CD14-positive monocyte (primary cell): ENCODE data around the gene CHRD. TPM values are rescaled to one million over a fixed set of nuclear protein-coding genes. Genes with fewer than 3 reads are reported as not detected.

Source experiments
- DNase-seq, 3 donors: peaks; one replicate each; pipeline ENCODE4 v3.0.0-alpha.2; 2011 to 2022
- H2AFZ ChIP-seq: 2 replicates; pipeline ENCODE4 v1.6.0; 2012; ENCODE audit warnings: mild to moderate bottlenecking, low read depth, low read length, inconsistent platforms; ENCODE audit not compliant: insufficient read depth, poor library complexity, severe bottlenecking
- H3K27ac ChIP-seq, 2 donors: 1 replicate in 1 of 2; 2 replicates in 1 of 2; pipeline ENCODE4 v1.5.1; 2012 to 2013; ENCODE audit warnings: low read length in 2 of 2, control low read depth in 1 of 2, inconsistent platforms in 1 of 2, low read depth in 1 of 2, mild to moderate bottlenecking in 1 of 2
- H3K27me3 ChIP-seq, 2 donors: one replicate each; pipeline versions ENCODE4 v1.6.0 to v1.6.1; 2011 to 2013; ENCODE audit warnings: low read length in 2 of 2; ENCODE audit not compliant: control insufficient read depth in 2 of 2, insufficient read depth in 2 of 2
- H3K36me3 ChIP-seq, 2 donors: replicated peaks in 1 of 2; 1 replicate in 1 of 2; 2 replicates in 1 of 2; pipeline versions ENCODE4 v1.5.1 to v1.6.1; 2012 to 2013; ENCODE audit warnings: low read length in 2 of 2, control low read depth in 1 of 2, inconsistent platforms in 1 of 2, mild to moderate bottlenecking in 1 of 2; ENCODE audit not compliant: insufficient read depth in 2 of 2, control insufficient read depth in 1 of 2
- H3K4me1 ChIP-seq, 2 donors: 1 replicate in 1 of 2; 2 replicates in 1 of 2; pipeline versions ENCODE4 v1.5.1 to v1.6.1; 2012 to 2013; ENCODE audit warnings: low read length in 2 of 2, control low read depth in 1 of 2, inconsistent platforms in 1 of 2, mild to moderate bottlenecking in 1 of 2, moderate library complexity in 1 of 2; ENCODE audit not compliant: insufficient read depth in 2 of 2, control insufficient read depth in 1 of 2
- H3K4me2 ChIP-seq: replicated peaks from 2 replicates; pipeline ENCODE3; 2012; ENCODE audit warnings: low read length, moderate library complexity, mild to moderate bottlenecking; ENCODE audit not compliant: poor library complexity, severe bottlenecking; ENCODE audit errors: extremely low read depth
- H3K4me3 ChIP-seq, 3 experiments: fragments of 200-600 bp in 1 of 3; sonication (generic) in 1 of 3; replicated peaks in 1 of 3; 1 replicate in 2 of 3; 2 replicates in 1 of 3; pipeline ENCODE4 v1.5.1; 2011 to 2013; ENCODE audit warnings: low read length in 3 of 3, mild to moderate bottlenecking in 3 of 3, control low read depth in 2 of 3, low read depth in 2 of 3, inconsistent platforms in 1 of 3, moderate library complexity in 1 of 3
- H3K79me2 ChIP-seq: 2 replicates; pipeline ENCODE4 v1.6.0; 2012; ENCODE audit warnings: mild to moderate bottlenecking, control low read depth, inconsistent platforms, low read length, moderate library complexity; ENCODE audit not compliant: insufficient read depth
- H3K9ac ChIP-seq: 2 replicates; pipeline ENCODE4 v1.6.0; 2017; ENCODE audit warnings: low read length, mild to moderate bottlenecking; ENCODE audit not compliant: insufficient read depth, poor library complexity, severe bottlenecking
- H3K9me3 ChIP-seq, 2 donors: replicated peaks in 1 of 2; 1 replicate in 1 of 2; 2 replicates in 1 of 2; pipeline versions ENCODE4 v1.5.1 to v1.6.1; 2012 to 2013; ENCODE audit warnings: low read length in 2 of 2, control low read depth in 1 of 2; ENCODE audit not compliant: control insufficient read depth in 1 of 2, insufficient read depth in 1 of 2
- H4K20me1 ChIP-seq: 2 replicates; pipeline ENCODE4 v1.6.0; 2012; ENCODE audit warnings: mild to moderate bottlenecking, low read length, control low read depth, moderate library complexity; ENCODE audit not compliant: insufficient read depth
- H3K27ac Mint-ChIP-seq, 7 donors: one replicate each; pipeline ENCODE4 v1.8.0; 2020; ENCODE audit warnings: mild to moderate bottlenecking in 7 of 7, mixed read lengths in 7 of 7, moderate library complexity in 6 of 7, inconsistent platforms in 2 of 7
- H3K27me3 Mint-ChIP-seq, 3 donors: one replicate each; pipeline ENCODE4 v1.8.0; 2021 to 2022; ENCODE audit warnings: low read depth in 3 of 3, mild to moderate bottlenecking in 3 of 3, mixed read lengths in 3 of 3, moderate library complexity in 3 of 3, inconsistent platforms in 1 of 3
- H3K36me3 Mint-ChIP-seq, 2 donors: one replicate each; pipeline ENCODE4 v1.8.0; 2020; ENCODE audit warnings: mixed read lengths in 2 of 2, inconsistent platforms in 1 of 2, mild to moderate bottlenecking in 1 of 2
- H3K4me1 Mint-ChIP-seq: one replicate; pipeline ENCODE4 v1.8.0; 2020; ENCODE audit warnings: mild to moderate bottlenecking, mixed read lengths
- H3K4me3 Mint-ChIP-seq, 2 donors: one replicate each; pipeline ENCODE4 v1.8.0; 2020; ENCODE audit warnings: mild to moderate bottlenecking in 2 of 2, mixed read lengths in 2 of 2, moderate library complexity in 1 of 2
- H3K9me3 Mint-ChIP-seq, 7 donors: one replicate each; pipeline ENCODE4 v1.8.0; 2020 to 2022; ENCODE audit warnings: mixed read lengths in 7 of 7, mild to moderate bottlenecking in 6 of 7, moderate library complexity in 6 of 7, inconsistent platforms in 2 of 7
- CTCF ChIP-seq: fragments of 200-600 bp; IDR thresholded peaks from one replicate; pipeline ENCODE4 v1.8.0; 2022; ENCODE audit warnings: antibody characterized with exemption, mild to moderate bottlenecking
- WGBS: methylation state at CpG from one replicate; pipeline ENCODE4 v1.1.5; 2013; ENCODE audit warnings: missing lambda C conversion rate; ENCODE audit not compliant: insufficient coverage; 5-methylcytosine and 5-hydroxymethylcytosine counted together
- intact Hi-C, 2 donors: fragments of 100-400 bp; cut with micrococcal nuclease; formaldehyde crosslinking; loops; one replicate each; pipeline versions ENCODE4 v1.15.0 to v1.15.1; 2023
- polyA plus RNA-seq, 3 donors: library from polyadenylated mRNA; depleted of rRNA in 1 of 3; unstranded in 2 of 3; stranded (reverse) in 1 of 3; fragments of 300-500 nt in 2 of 3; fragments of >200 nt in 1 of 3; fragmentation: Illumina TruSeq in 2 of 3; gene quantifications; 1 replicate in 2 of 3; 2 replicates in 1 of 3; pipeline ENCODE4 v1.2.3, GENCODE V29; 2012 to 2021

CHRD gene
- polyA plus RNA-seq, 3 donors = 0.03 TPM; not detected in 2

GRCh38 chr3:184358921-184359350 lies 20.9 kb upstream of the CHRD start:
- 79% methylated on average over 5 of the region's 14 CpGs for WGBS
- Mint-ChIP-seq H3K4me1 (peaks cover 15% of the 10 kb centered on the region), H3K9me3 (peaks cover 0 to 2% (median 0%) of the 10 kb centered on the region in 7 donors), H3K4me3 (no peak overlapping the region), H3K27me3 (peaks cover 14 to 15% (median 15%) of the 10 kb centered on the region in 3 donors), H3K36me3 (no peaks in the 10 kb centered on the region), H3K27ac (no peak overlapping the region)
- Histone ChIP-seq H3K9me3 (no peaks in the 10 kb centered on the region), H3K27me3 (peaks cover 0 to 12% of the 10 kb centered on the region in 2 donors), H3K27ac (no peak overlapping the region), H3K79me2 (peaks cover 7% of the 10 kb centered on the region), H3K36me3 (no peaks in the 10 kb centered on the region), H3K4me3 (no peak overlapping the region), H3K4me1 (peaks cover 19 to 29% of the 10 kb centered on the region in 2 donors), H3K9ac (no peak overlapping the region), H4K20me1 (no peaks in the 10 kb centered on the region), H2AFZ (no peak overlapping the region), H3K4me2 (no peak overlapping the region)
- TF ChIP-seq CTCF = no peak
- intact Hi-C loops = no loop called here
- no peak for DNase-seq

- WGBS = 97% methylated on average over 5 of the region's 9 CpGs
- Histone ChIP-seq H3K36me3 (peaks cover 0 to under 1% of the 10 kb centered on the region in 2 donors), H3K4me2 (no peak overlapping the region), H3K9ac (no peak overlapping the region), H3K4me1 (peaks cover 21 to 36% of the 10 kb centered on the region in 2 donors), H3K4me3 (no peak overlapping the region), H2AFZ (no peak overlapping the region), H3K9me3 (no peaks in the 10 kb centered on the region), H4K20me1 (no peaks in the 10 kb centered on the region), H3K27ac (no peak overlapping the region), H3K79me2 (peaks cover 13% of the 10 kb centered on the region), H3K27me3 (peaks cover 0 to 12% of the 10 kb centered on the region in 2 donors)
- H3K27ac Mint-ChIP-seq = no peak overlapping the region
- peaks cover 22% of the 10 kb centered on the region for H3K4me1 Mint-ChIP-seq
- intact Hi-C loops = no loop called here
- no peak overlapping the region for H3K4me3 Mint-ChIP-seq
- no peak for TF ChIP-seq CTCF
- DNase-seq = no peak
- peaks cover 0 to 1% of the 10 kb centered on the region in 2 donors for H3K36me3 Mint-ChIP-seq
- H3K9me3 Mint-ChIP-seq = peaks cover 0 to 2% (median 0%) of the 10 kb centered on the region in 7 donors
- H3K27me3 Mint-ChIP-seq = peaks cover 14 to 15% (median 15%) of the 10 kb centered on the region in 3 donors
These were observed 20.2 kb upstream of the CHRD start for GRCh38 chr3:184359610-184360009.
